Left lung (tissue), 10 donors: ENCODE data around the gene SNX11. TPM values are rescaled to one million over a fixed set of nuclear protein-coding genes. Genes with fewer than 3 reads are reported as not detected.
"Not testable (repeated sequence)": the region's sequence is repeated elsewhere in the genome, so short reads cannot be mapped to it uniquely, and the experiment has no call there.

ENCODE experiments used
- ATAC-seq: fragments of 200-7000 bp; cut with Tn5 transposase; one replicate; pipeline ENCODE4 v1.9.1; 2020; ENCODE audit warnings: moderate library complexity
- DNase-seq, 4 donors: peaks; one replicate each; pipeline ENCODE4 v3.0.0-alpha.2; 2013 to 2020
- H3K27ac ChIP-seq, 2 donors: fragments of 200-600 bp; sonication (generic) in 1 of 2; one replicate each; pipeline versions ENCODE4 v1.5.0 to v1.8.0; 2020 to 2021
- H3K27me3 ChIP-seq, 2 donors: fragments of 200-600 bp; sonication (generic) in 1 of 2; one replicate each; pipeline versions ENCODE4 v1.5.0 to v1.8.0; 2020 to 2021
- H3K36me3 ChIP-seq, 2 donors: fragments of 200-600 bp; sonication (generic) in 1 of 2; one replicate each; pipeline versions ENCODE4 v1.5.0 to v1.8.0; 2020 to 2021
- H3K4me1 ChIP-seq, 2 donors: fragments of 200-600 bp; one replicate each; pipeline ENCODE4 v1.8.0; 2021
- H3K4me3 ChIP-seq, 2 donors: fragments of 200-600 bp; sonication (generic) in 1 of 2; one replicate each; pipeline versions ENCODE4 v1.5.0 to v1.8.0; 2020 to 2021; ENCODE audit warnings: mild to moderate bottlenecking in 1 of 2
- H3K9me3 ChIP-seq, 2 donors: fragments of 200-600 bp; sonication (generic) in 1 of 2; one replicate each; pipeline versions ENCODE4 v1.5.0 to v1.8.0; 2020 to 2021
- intact Hi-C, 2 donors: fragments of 100-400 bp; cut with DNase I; formaldehyde crosslinking; loops; one replicate each; pipeline versions ENCODE4 v1.11.2 to v1.14.2; 2022
- polyA plus RNA-seq, 6 donors: library from polyadenylated mRNA; unstranded; fragments of 120-200 nt; gene quantifications; one replicate each; pipeline ENCODE4 v1.2.1, GENCODE V29; 2013; ENCODE audit not compliant: insufficient read length in 6 of 6
- total RNA-seq, 2 donors: library from RNA; stranded (reverse); fragmentation: NEBNext Ultra II Directional; extraction: Animal tissue kit (Norgen Biotek cat#: 25700); gene quantifications; one replicate each; pipeline ENCODE4 v1.2.1, GENCODE V29; 2021
- TF ChIP-seq, protein P1 (sequence below), 2 donors: fragments of 200-600 bp; sonication (generic) in 1 of 2; IDR thresholded peaks; one replicate each; pipeline versions ENCODE4 v1.5.0 to v1.8.0; 2021; ENCODE audit warnings: antibody characterized with exemption in 2 of 2
- donor health status: DM: no; HTN: yes; CAD: no.
- donor health status: DM: no; HTN: no; CAD: no.

SNX11 gene
- total and polyA plus RNA-seq, 8 donors, result 12.2 to 32.4 (median 13.5) TPM

DNA sequence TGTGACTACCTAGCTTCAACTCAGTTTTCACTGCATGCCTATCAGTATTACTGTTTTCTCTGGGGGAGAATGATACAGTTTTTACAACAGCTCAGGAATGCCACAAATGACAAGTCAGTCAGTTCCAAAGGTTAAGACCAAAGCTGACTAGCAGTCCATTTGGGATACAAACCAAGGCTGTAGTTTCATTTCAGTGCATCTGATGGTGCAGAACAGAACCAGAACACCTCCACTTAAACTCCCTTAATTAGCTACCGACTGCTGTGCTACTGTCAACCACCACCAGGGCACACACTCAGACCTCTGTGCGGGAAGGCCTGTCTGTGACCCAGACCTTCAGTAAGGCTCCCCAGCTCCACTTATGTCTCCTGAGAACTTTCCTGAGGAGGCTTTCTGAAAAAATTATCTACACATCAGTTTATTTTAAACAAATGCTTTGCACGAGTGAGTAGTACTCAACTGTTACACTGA, 39.0 kb upstream of the SNX11 start:
- ATAC-seq (no peak), DNase-seq (no peak)
- H3K27ac ChIP-seq, result no peak overlapping the region
- peaks cover 0 to 83% of the 10 kb centered on the region in 2 donors for H3K36me3 ChIP-seq
- intact Hi-C loops, result no loop called here
- H3K9me3 ChIP-seq, result no peaks in the 10 kb centered on the region
- H3K4me3 ChIP-seq, result no peak overlapping the region
- TF ChIP-seq, protein P1, sequence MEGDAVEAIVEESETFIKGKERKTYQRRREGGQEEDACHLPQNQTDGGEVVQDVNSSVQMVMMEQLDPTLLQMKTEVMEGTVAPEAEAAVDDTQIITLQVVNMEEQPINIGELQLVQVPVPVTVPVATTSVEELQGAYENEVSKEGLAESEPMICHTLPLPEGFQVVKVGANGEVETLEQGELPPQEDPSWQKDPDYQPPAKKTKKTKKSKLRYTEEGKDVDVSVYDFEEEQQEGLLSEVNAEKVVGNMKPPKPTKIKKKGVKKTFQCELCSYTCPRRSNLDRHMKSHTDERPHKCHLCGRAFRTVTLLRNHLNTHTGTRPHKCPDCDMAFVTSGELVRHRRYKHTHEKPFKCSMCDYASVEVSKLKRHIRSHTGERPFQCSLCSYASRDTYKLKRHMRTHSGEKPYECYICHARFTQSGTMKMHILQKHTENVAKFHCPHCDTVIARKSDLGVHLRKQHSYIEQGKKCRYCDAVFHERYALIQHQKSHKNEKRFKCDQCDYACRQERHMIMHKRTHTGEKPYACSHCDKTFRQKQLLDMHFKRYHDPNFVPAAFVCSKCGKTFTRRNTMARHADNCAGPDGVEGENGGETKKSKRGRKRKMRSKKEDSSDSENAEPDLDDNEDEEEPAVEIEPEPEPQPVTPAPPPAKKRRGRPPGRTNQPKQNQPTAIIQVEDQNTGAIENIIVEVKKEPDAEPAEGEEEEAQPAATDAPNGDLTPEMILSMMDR (IDR thresholded peaks at IDR 0.05), result no peak
- H3K27me3 ChIP-seq, result no peaks in the 10 kb centered on the region
- peaks cover 0 to 4% of the 10 kb centered on the region in 2 donors for H3K4me1 ChIP-seq

DNA sequence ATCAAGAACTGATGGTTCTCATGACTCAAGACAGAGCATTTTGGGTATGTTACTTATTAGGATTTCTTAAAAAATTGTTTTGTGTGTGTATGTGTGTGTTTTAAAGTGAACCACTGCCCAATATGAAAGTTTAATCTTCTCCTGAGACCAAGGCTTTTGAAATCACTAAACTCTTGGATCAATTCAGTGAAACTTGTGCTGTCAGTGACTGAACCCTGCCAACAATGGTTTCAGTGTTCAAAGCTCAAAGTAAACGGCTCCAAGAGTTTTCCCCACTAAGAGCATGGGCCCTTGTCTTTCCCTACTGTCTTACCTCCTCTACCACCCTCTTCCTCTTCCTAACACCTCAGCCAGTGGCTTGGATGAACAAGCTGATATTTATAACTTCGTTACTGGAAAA, 37.4 kb upstream of the SNX11 start:
- TF ChIP-seq, protein P1 (IDR thresholded peaks at IDR 0.05), result no peak
- Histone ChIP-seq H3K4me3 (no peak overlapping the region), H3K9me3 (no peaks in the 10 kb centered on the region), H3K4me1 (peaks cover 0 to 4% of the 10 kb centered on the region in 2 donors), H3K27me3 (no peaks in the 10 kb centered on the region), H3K27ac (no peak overlapping the region), H3K36me3 (peaks cover 0 to 78% of the 10 kb centered on the region in 2 donors)
- ATAC-seq, result no peak
- intact Hi-C loops, result loop anchor here (10.0 kb wide), 2 partner anchors 45 to 65 kb away; no protein-coding TSS in a partner anchor
- DNase-seq, result no peak

DNA sequence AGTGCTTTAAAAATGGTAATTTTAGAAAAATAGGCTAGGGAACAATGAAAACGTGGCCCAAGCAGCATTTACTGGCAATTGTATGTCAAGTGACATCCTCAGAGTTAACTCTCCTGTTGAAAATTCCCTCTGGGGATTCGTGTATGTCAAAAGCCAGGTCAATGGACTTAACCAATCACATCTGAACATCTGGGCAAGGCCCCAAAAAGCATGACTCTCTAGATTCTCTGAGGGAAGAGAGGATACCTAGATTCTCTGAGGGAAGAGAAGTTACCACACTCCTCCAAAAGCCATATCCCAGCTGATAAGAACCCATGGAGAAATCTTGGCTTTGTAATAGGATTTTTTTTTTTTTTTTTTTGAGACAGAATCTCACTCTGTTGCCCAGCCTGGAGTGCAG, 35.9 kb upstream of the SNX11 start:
- TF ChIP-seq, protein P1 (IDR thresholded peaks at IDR 0.05), result no peak
- Histone ChIP-seq H3K4me1 (no peaks in the 10 kb centered on the region), H3K9me3 (no peaks in the 10 kb centered on the region), H3K36me3 (peaks cover 0 to 81% of the 10 kb centered on the region in 2 donors), H3K4me3 (no peak overlapping the region), H3K27ac (no peak overlapping the region), H3K27me3 (no peaks in the 10 kb centered on the region)
- DNase-seq, result no peak
- intact Hi-C loops, result loop anchor here (10.0 kb wide), 2 partner anchors 47 to 63 kb away; no protein-coding TSS in a partner anchor
- ATAC-seq, result no peak

DNA sequence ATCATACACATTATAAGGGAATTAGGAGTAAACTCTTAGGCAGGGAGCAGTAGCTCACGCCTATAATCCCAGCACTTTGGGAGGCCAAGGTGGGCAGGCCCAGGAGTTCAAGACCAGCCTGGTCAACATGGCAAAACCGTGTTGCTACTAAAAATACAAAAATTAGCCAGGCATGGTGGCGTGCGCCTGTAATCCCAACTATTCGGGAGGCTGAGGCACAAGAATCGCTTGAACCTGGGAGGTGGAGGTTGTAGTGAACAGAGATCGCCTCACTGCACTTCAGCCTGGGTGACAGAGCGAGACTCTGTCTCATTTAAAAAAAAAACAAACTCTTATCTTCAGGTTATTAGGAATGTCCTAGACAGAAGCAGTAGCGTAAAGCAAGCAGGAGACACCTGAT, 34.8 kb upstream of the SNX11 start:
- H3K4me3 ChIP-seq, DNase-seq, ATAC-seq, H3K9me3 ChIP-seq, H3K4me1 ChIP-seq, H3K27me3 ChIP-seq, H3K27ac ChIP-seq: not testable (repeated sequence)
- peaks cover 0 to 75% of the 10 kb centered on the region in 2 donors for H3K36me3 ChIP-seq
- intact Hi-C loops, result loop anchor here (10.0 kb wide), 2 partner anchors 48 to 62 kb away; no protein-coding TSS in a partner anchor

DNA sequence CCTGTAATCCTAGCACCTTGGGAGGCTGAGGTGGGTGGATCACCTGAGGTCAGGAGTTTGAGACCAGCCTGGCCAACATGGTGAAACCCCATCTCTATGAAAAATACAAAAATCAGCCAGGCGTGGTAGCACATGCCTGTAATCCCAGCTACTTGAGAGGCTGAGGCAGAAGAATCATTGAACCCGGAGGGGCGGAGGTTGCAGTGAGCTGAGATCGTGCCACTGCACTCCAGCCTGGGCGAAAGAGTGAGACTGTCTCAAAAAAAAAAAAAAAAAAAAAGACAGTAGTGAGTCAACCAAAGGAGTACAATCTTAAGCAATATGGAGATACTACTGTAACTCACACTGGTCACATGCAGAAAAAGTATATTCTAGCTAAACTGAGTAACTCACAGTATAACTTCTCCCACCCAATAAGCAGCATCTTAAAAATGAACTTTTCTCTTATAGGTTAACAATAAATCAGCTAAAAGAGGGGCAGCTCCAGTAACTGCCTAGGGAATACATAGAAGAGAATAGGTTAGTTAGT, 33.9 kb upstream of the SNX11 start:
- ATAC-seq, DNase-seq, H3K27ac ChIP-seq, H3K4me1 ChIP-seq, H3K27me3 ChIP-seq, H3K9me3 ChIP-seq, H3K4me3 ChIP-seq: not testable (repeated sequence)
- intact Hi-C loops, result loop anchor here (10.0 kb wide), 2 partner anchors 49 to 61 kb away; no protein-coding TSS in a partner anchor
- peaks cover 0 to 66% of the 10 kb centered on the region in 2 donors for H3K36me3 ChIP-seq

DNA sequence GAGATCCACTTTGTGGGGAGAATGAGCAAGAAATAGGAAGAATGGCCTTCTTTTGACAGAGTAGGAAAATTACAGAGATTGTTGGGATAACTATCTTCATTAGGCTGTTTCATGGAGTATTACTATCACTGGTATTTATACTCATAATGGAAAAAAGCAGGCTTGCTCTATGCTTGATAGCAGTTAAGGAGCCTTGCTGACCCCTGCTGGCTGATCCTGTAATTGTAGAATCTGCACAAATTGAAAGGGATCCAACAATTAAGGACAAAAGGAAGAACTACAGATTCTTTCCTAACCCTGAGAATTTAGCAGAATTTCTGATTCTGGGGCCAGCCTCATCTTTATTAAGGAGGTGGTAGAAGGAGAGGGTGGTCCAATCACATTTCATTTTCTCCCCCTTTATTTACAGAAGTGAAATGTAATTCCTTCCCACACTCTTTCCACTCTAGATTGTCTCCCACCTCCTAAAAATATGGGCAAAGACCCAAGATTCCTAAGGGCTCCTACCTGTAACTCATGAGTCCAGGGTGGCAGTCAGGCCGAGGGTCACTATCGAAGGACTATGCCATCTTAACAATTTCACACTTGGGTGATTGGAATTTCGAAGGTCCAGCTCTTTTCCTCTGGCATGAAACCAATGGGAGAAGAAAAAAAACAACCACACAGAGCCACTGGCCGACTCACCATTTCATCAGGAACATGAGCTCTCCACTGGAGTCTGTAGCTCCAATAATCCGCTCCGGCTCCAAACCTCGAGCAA, 33.1 kb upstream of the SNX11 start:
- TF ChIP-seq, protein P1 (IDR thresholded peaks at IDR 0.05), result peak; percentile 72 to 77
- H3K9me3 ChIP-seq, result no peaks in the 10 kb centered on the region
- DNase-seq (peak in 3 of 4 donors; percentile 66 to 80 (median 71)), ATAC-seq (peak; percentile 97)
- H3K4me3 ChIP-seq, result no peak overlapping the region
- intact Hi-C loops, result loop anchor here (5.0 to 10.0 kb wide), 3 partner anchors 47 to 60 kb away; no protein-coding TSS in a partner anchor
- H3K36me3 ChIP-seq, result peaks cover 0 to 58% of the 10 kb centered on the region in 2 donors
- peak overlapping the region in 1 of 2 donors; percentile 21 for H3K27ac ChIP-seq
- no peaks in the 10 kb centered on the region for H3K4me1 ChIP-seq
- H3K27me3 ChIP-seq, result no peaks in the 10 kb centered on the region

DNA sequence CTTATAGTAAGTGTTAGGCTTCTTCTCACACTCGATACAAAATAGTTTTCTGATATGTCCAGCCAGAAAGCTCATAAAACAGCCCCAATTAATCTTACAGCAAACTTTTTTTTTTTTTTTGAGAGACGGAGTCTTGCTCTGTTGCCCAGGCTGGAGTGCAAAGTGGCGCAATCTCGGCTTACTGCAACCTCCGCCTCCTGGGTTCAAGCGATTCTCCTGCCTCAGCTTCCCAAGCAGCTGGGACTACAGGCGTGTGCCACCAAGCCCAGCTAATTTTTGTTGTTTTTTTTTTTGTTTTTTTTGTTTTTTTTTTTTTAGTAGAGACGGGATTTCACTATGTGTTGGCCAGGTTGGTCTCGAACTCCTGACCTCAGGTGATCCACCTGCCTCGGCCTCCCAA, 30.4 kb upstream of the SNX11 start:
- intact Hi-C loops, result loop anchor here (5.0 to 10.0 kb wide), 3 partner anchors 50 to 58 kb away; no protein-coding TSS in a partner anchor
- DNase-seq, H3K4me3 ChIP-seq, ATAC-seq, H3K27me3 ChIP-seq, H3K9me3 ChIP-seq, H3K4me1 ChIP-seq, H3K27ac ChIP-seq: not testable (repeated sequence)
- H3K36me3 ChIP-seq, result peaks cover 0 to 36% of the 10 kb centered on the region in 2 donors
